Osteoblast (primary cell): ENCODE data around the gene GIMD1. TPM values are rescaled to one million over a fixed set of nuclear protein-coding genes. Genes with fewer than 3 reads are reported as not detected.

ENCODE experiments used
- DNase-seq: peaks from one replicate; pipeline ENCODE4 v3.0.0; 2011; ENCODE audit warnings: low spot score, mixed read lengths; ENCODE audit not compliant: insufficient read length; ENCODE audit errors: missing footprints
- H2AFZ ChIP-seq: 2 replicates; pipeline ENCODE4 v1.6.0; 2011; ENCODE audit warnings: mild to moderate bottlenecking, low read length
- H3K27ac ChIP-seq: 2 replicates; pipeline ENCODE4 v1.5.1; 2011; ENCODE audit warnings: mild to moderate bottlenecking, low read depth, low read length, moderate library complexity
- H3K27me3 ChIP-seq: 2 replicates; pipeline ENCODE4 v1.6.0; 2012; ENCODE audit warnings: mild to moderate bottlenecking, control low read depth, inconsistent platforms, low read length, moderate library complexity; ENCODE audit not compliant: insufficient read depth
- H3K36me3 ChIP-seq: 2 replicates; pipeline ENCODE4 v1.5.1; 2011; ENCODE audit warnings: mild to moderate bottlenecking, low read length, control low read depth, moderate library complexity; ENCODE audit not compliant: insufficient read depth
- H3K4me1 ChIP-seq: 2 replicates; pipeline ENCODE4 v1.5.1; 2011; ENCODE audit warnings: mild to moderate bottlenecking, low read length, control low read depth, moderate library complexity; ENCODE audit not compliant: insufficient read depth
- H3K4me2 ChIP-seq: 2 replicates; pipeline ENCODE4 v1.6.0; 2011; ENCODE audit warnings: mild to moderate bottlenecking, low read length; ENCODE audit not compliant: insufficient read depth
- H3K4me3 ChIP-seq: fragments of 200-600 bp; sonication (generic); 3 replicates; pipeline ENCODE4 v1.5.1; 2012; ENCODE audit warnings: mild to moderate bottlenecking, low read length, inconsistent platforms; ENCODE audit not compliant: insufficient read depth
- H3K79me2 ChIP-seq: 2 replicates; pipeline ENCODE4 v1.6.0; 2012; ENCODE audit warnings: mild to moderate bottlenecking, low read length, control low read depth, inconsistent platforms; ENCODE audit not compliant: insufficient read depth
- H3K9me3 ChIP-seq: 2 replicates; pipeline ENCODE4 v1.5.1; 2011; ENCODE audit warnings: low read depth, low read length, control low read depth
- H4K20me1 ChIP-seq: 2 replicates; pipeline ENCODE4 v1.6.0; 2012; ENCODE audit warnings: mild to moderate bottlenecking, low read length, control low read depth; ENCODE audit not compliant: insufficient read depth
- CTCF ChIP-seq: IDR thresholded peaks from 2 replicates; pipeline ENCODE4 v1.5.1; 2011; ENCODE audit warnings: mild to moderate bottlenecking, low read depth, low read length, moderate library complexity; ENCODE audit errors: extremely low read depth
- total RNA-seq: library from RNA; depleted of rRNA; stranded (reverse); fragments of >200 nt; gene quantifications from 2 replicates; pipeline ENCODE4 v1.2.3, GENCODE V29; 2012

Gene GIMD1
- total RNA-seq, 1 donor, result not detected

GRCh38 chr4:106337916-106338315 is 30.7 kb downstream of the GIMD1 start:
- peaks cover 52% of the 10 kb centered on the region for H3K79me2 ChIP-seq
- H3K9me3 ChIP-seq, result peaks cover 2% of the 10 kb centered on the region
- no peak for TF ChIP-seq CTCF
- H4K20me1 ChIP-seq, result peaks cover 3% of the 10 kb centered on the region
- H3K4me3 ChIP-seq, result no peak overlapping the region
- no peaks in the 10 kb centered on the region for H3K27me3 ChIP-seq
- peaks cover 52% of the 10 kb centered on the region for H3K36me3 ChIP-seq
- no peak overlapping the region for H2AFZ ChIP-seq
- H3K4me2 ChIP-seq, result no peak overlapping the region
- no peak for DNase-seq
- H3K27ac ChIP-seq, result no peak overlapping the region
- H3K4me1 ChIP-seq, result no peaks in the 10 kb centered on the region

GRCh38 chr4:106336618-106337017 is 32.0 kb downstream of the GIMD1 start:
- Histone ChIP-seq H3K79me2 (peaks cover 41% of the 10 kb centered on the region), H2AFZ (no peak overlapping the region)

GRCh38 chr4:106334741-106335470 is 33.7 kb downstream of the GIMD1 start:
- Histone ChIP-seq H3K4me2 (peak overlapping the region; percentile 20), H3K79me2 (peaks cover 26% of the 10 kb centered on the region), H4K20me1 (no peaks in the 10 kb centered on the region), H3K36me3 (peaks cover 76% of the 10 kb centered on the region), H3K27me3 (no peaks in the 10 kb centered on the region), H3K4me3 (no peak overlapping the region), H3K9me3 (peaks cover 2% of the 10 kb centered on the region), H3K4me1 (no peaks in the 10 kb centered on the region), H2AFZ (peak overlapping the region; percentile 41), H3K27ac (peak overlapping the region; percentile 62)
- no peak for DNase-seq
- no peak for TF ChIP-seq CTCF

More at GRCh38 chr4:106336618-106337017, 32.0 kb downstream of the GIMD1 start:
- Histone ChIP-seq H3K27ac (no peak overlapping the region), H3K36me3 (peaks cover 59% of the 10 kb centered on the region), H3K4me2 (no peak overlapping the region), H3K9me3 (peaks cover 2% of the 10 kb centered on the region), H4K20me1 (no peaks in the 10 kb centered on the region), H3K4me3 (no peak overlapping the region), H3K27me3 (no peaks in the 10 kb centered on the region), H3K4me1 (no peaks in the 10 kb centered on the region)
- no peak for TF ChIP-seq CTCF
- no peak for DNase-seq

- H3K36me3 ChIP-seq, result peaks cover 76% of the 10 kb centered on the region
- H3K4me3 ChIP-seq, result no peak overlapping the region
- H3K27ac ChIP-seq, result no peak overlapping the region
Measured at GRCh38 chr4:106333186-106333585, 35.4 kb downstream of the GIMD1 start.

More at GRCh38 chr4:106333186-106333585, 35.4 kb downstream of the GIMD1 start:
- no peak for TF ChIP-seq CTCF
- H3K27me3 ChIP-seq, result no peaks in the 10 kb centered on the region
- H3K4me2 ChIP-seq, result no peak overlapping the region
- peaks cover 11% of the 10 kb centered on the region for H3K79me2 ChIP-seq
- no peaks in the 10 kb centered on the region for H3K9me3 ChIP-seq
- peaks cover 3% of the 10 kb centered on the region for H3K4me1 ChIP-seq
- no peaks in the 10 kb centered on the region for H4K20me1 ChIP-seq
- DNase-seq, result no peak
- H2AFZ ChIP-seq, result no peak overlapping the region
